Fibroblast of skin of scalp (primary cell): ENCODE measurements around the gene BTF3.

Experiments
- DNase-seq: peaks from one replicate; pipeline ENCODE4 v3.0.0-alpha.2; 2013

BTF3 gene

DNA sequence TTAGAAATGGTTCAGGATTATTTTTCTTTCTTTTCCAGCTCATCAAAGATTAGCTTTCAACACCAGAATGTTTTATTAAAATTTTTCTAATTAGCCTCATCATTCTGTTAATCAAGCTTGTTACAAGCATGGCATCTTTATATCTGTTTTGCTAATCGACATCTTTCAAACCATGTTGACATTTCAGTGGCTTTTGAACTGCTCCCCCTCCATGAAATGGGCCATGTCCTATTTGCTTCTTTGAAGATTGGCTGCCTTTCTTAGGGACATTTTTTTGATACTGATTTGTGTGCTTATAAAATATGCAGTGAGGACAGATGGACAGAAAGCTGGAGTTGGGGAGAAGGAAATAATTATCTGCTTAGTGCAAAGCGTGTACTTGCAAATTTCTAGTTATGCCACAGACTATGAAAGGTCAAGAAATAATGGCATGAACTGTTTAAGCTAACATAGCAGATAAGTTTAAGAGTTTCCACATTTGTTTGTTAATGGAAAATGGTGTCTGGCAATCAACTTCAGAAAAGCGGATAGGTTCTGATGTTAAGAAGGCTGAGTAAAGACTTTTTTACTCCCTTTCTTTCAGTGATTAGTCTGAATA is 27.5 kb downstream of the BTF3 start:
- DNase-seq: no peak

GRCh38 chr5:73528248-73528647 is 30.0 kb downstream of the BTF3 start:
- no peak for DNase-seq

- peak; percentile 26 for DNase-seq
Measured at GRCh38 chr5:73529081-73529480, 30.8 kb downstream of the BTF3 start.

GRCh38 chr5:73531356-73531755 is 33.1 kb downstream of the BTF3 start:
- peak; percentile 21 for DNase-seq

- no peak for DNase-seq
Measured at GRCh38 chr5:73532195-73532594, 34.0 kb downstream of the BTF3 start.

DNA sequence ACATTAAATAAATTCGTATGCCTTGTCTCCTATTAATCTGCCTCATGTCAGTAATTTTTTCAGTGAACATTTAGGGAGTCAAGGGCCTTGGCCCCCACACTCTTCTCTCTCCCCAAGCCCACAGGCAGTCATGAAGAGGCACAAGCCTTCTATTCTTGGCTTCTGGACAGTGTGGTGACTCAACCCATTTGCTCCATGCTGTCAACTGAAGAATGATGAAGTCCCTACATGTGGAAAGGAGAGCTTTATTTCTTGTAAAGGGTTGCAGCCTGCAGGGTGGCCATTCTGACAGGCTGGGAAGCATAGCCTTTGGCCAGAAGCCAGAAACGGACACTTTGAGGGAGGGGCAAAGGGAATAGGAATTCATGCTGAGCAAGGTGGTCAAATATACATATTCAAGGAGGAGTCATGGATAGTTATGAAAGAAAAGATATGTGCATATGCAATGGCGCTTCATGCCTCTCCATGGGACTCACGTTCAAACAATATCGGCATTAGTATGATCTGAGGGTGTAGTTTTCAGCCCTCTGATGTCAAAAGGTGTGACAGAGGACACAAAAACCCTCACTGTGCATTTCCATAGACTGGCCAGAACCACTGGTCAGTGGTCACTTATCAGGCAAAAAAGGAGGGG is 35.9 kb downstream of the BTF3 start:
- DNase-seq: no peak

DNA sequence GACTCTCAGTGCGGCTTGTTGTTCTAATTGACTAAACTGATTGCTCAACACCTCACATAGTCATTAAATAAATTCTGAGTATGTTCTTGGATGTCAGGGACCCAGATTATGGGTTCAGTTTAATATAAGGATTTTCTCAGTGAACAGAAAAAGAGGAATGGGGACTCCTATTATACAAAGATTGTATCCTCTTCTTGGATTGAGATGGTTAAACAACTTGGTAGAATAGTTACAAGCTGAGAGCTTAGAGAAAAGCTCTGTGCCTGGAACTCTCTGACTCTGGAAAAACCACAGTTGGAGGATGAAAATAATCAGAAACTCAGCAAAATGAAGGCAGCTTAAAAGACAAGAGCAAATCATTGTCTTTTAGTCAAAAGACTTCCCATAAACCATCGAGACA is 36.7 kb downstream of the BTF3 start:
- DNase-seq: no peak

- DNase-seq: no peak
Measured at GRCh38 chr5:73539730-73540129, 41.5 kb downstream of the BTF3 start.

DNA sequence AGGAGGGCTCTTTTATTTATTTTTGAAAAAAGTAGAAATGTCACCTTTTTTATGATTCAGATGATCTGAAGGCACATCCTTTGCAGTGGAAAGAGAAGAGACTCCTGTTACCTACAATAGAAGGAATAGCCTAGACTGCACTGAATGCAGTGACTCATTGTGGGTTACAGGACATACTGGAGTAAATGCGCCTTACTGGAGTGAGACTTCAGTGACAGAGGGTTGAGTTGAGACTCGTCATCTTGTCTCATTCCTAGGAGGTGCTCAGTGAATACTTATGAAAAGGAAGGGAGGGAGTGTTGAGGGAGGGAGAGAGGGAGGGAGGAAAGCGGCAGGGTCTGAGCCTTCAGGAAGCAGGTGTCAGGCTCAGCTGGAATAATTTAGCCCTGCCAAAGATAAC is 42.0 kb downstream of the BTF3 start:
- DNase-seq: peak; percentile 58

DNA sequence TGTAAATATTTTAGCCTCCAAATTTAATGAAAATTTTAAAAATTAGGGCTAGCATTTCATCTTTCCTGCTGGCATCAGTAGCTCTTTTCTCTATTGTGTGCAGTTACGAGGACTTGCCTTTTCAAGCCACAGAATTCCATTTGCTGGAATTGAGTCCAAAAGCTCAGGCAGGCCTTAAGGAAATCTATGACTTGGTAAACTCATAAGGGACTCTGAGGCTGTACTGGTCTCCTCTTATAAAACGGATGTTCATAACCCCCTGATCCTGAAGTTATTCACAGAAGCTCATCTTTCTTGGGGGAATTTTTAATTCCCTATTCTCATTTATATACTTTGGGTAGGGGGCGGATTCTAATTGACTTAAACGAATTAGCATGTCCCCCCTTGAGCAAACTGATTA is 43.8 kb downstream of the BTF3 start:
- no peak for DNase-seq

DNA sequence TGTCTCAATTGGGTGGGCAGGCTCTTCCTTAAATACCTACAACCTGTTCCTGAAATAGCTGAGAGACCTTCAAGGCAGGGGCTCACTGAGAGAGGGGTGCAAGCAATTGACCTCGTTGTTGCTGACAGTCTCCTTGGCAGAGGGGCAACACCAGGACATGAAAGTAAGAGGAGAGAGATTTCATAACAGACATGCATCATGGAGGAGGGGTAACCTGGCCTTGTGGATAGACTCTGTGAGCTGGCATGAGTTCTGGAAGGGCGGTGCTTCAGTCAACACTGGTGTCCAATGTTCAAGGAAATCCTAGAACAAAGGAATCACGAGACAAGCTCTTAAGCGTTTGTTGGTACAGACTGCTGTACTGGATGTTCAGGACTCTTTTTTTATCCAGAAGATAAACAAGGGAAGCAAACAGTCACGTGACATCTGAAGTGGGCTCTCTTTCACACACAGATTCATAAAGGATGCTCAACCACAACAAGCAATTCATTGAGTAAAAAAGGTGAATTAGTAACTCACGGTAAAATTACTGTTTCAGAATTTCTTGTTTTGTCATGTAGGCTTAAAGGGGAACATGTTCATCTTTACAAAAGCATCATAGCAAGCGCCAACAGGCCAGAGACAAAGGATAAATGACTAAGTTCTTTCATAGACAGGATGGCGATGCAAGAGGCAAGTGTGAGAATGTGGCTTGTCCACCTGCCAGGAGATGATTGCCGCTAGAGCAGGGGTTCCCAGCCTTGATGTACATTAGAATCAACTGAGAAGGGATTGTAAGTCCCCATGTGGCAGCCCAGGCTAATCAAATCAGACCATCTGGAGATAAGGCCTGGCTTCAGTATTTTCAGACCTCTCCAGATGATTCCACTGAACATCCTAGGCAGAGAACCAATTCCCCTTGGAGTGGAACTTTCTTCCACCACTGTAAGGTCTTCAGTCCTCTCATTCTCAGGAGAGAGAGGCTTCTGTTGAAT is 46.5 kb downstream of the BTF3 start:
- DNase-seq: no peak

GRCh38 chr5:73545403-73545779 is 47.1 kb downstream of the BTF3 start:
- DNase-seq: no peak

GRCh38 chr5:73550016-73550415 is 51.8 kb downstream of the BTF3 start:
- DNase-seq: no peak

DNA sequence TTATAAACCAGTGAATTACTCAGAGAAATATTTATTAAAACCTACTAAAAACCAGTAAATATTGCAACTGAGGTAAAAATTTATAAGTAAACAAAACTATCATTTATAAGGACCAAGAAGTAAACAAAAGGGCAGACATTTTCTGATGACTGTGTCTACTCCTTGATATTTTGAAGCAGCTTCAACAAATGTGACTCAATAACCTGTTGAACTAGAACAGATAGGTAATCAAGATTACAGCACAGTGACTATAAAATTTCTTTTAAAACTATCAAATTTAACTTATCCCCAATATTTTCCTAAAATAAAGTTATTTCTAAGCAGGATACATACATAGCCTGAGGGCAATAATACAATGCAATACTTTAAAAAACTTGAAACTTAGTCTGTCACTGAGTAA is 54.4 kb downstream of the BTF3 start:
- no peak for DNase-seq
